ENCODE measurements around the gene PCGF5.

The PCGF5 gene

DNA sequence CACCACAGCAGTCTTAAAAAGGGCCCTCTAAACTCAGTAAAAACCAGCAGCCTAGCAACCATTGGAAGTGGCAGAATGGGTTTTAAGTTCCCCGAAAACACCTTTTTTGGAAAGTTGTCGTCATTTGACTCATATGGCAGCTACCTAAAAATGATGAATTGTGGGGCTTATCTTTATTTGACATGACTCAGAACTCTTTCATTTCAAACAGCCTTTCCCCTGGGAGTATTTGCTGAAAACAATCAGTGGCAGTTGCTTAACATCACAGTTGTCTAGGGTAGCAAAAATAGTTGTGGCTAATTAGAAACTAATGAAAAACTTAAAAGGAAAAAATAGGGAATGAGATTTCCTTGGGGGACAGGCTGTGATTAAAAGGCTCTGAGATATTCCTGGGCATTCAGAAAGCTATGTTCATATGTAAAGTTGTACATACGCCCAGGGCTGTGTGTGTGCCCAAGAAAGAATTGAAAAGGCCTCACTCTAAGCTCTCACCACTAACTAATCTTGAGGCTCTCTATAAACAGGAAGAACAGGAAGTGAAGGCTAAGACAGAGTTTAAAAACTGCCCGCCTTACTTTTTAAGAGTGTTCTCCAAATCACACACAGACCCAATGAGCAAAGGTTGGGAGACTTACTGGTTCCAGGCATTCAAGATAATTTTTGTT, 108.0 kb downstream of the PCGF5 start:
- DNase-seq (ENCODE audit: low read depth) = no peak

Measured in fibroblast of the conjunctiva (primary cell).